DOHH2 (cell line): ENCODE results near the gene GDE1.

ENCODE experiments used
- EZH2phosphoT487 ChIP-seq: fragments of 200-600 bp; sonication (generic); IDR thresholded peaks from 2 replicates; pipeline ENCODE4 v1.6.1; 2017; ENCODE audit warnings: borderline replicate concordance, mild to moderate bottlenecking, antibody characterized with exemption, low read length, moderate library complexity, mixed read lengths
- TF ChIP-seq, protein P1 (sequence below): fragments of 200-600 bp; sonication (generic); IDR thresholded peaks from one replicate; pipeline ENCODE4 v1.5.1; 2014; ENCODE audit warnings: antibody characterized with exemption, mild to moderate bottlenecking, low read depth, low read length; ENCODE audit not compliant: poor library complexity, severe bottlenecking

- TF ChIP-seq, protein P1, sequence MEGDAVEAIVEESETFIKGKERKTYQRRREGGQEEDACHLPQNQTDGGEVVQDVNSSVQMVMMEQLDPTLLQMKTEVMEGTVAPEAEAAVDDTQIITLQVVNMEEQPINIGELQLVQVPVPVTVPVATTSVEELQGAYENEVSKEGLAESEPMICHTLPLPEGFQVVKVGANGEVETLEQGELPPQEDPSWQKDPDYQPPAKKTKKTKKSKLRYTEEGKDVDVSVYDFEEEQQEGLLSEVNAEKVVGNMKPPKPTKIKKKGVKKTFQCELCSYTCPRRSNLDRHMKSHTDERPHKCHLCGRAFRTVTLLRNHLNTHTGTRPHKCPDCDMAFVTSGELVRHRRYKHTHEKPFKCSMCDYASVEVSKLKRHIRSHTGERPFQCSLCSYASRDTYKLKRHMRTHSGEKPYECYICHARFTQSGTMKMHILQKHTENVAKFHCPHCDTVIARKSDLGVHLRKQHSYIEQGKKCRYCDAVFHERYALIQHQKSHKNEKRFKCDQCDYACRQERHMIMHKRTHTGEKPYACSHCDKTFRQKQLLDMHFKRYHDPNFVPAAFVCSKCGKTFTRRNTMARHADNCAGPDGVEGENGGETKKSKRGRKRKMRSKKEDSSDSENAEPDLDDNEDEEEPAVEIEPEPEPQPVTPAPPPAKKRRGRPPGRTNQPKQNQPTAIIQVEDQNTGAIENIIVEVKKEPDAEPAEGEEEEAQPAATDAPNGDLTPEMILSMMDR = no peak
- no peak for TF ChIP-seq EZH2phosphoT487
These were observed 53.6 kb downstream of the GDE1 start for GRCh38 chr16:19468300-19468699.
